ENCODE results near the gene ETHE1. TPM values are rescaled to one million over a fixed set of nuclear protein-coding genes. Genes with fewer than 3 reads are reported as not detected.

The ETHE1 gene
- total RNA-seq, 1 donor from 2014 or later, result 81.1 TPM

DNA sequence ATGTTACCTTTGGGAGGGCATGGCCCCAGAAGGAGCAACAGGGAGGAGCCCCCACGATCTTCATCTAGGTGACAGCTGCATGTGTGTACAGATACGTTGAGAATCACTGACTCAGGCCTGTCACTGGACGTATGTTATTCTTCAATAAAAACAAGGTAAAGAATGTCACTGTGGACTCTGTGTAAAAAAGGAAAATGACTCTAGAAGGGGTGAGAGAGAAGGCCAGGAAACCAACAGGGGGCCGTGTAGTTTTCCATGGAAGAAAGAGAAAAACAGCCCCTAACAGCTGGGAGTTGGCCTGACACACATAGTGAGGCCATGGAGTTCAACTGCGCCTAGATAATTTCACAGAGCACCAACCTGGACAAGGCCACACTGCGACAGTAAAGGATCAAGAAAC is 59.7 kb downstream of the ETHE1 start:
- DNase-seq (ENCODE audit: low read depth, low spot score), result no peak

DNA sequence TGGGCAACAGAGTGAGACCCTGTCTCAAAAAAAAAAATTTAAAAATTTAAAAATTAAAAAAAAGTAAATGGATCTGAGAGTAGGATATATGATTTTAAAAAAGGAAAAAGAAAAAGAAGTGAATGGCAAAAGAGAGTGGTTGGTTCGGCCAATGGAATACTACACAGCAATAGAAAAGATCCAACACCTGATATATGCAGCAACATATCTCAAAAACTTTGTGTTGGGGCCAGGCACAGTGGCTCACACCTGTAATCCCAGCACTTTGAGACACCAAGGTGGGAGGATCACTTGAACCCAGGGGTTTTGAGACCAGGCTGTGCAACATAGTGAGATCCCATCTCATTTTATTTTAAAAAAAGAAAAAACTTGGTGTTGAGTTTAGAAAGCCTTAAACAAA is 60.2 kb downstream of the ETHE1 start:
- no peak for DNase-seq (ENCODE audit: low read depth, low spot score)

DNA sequence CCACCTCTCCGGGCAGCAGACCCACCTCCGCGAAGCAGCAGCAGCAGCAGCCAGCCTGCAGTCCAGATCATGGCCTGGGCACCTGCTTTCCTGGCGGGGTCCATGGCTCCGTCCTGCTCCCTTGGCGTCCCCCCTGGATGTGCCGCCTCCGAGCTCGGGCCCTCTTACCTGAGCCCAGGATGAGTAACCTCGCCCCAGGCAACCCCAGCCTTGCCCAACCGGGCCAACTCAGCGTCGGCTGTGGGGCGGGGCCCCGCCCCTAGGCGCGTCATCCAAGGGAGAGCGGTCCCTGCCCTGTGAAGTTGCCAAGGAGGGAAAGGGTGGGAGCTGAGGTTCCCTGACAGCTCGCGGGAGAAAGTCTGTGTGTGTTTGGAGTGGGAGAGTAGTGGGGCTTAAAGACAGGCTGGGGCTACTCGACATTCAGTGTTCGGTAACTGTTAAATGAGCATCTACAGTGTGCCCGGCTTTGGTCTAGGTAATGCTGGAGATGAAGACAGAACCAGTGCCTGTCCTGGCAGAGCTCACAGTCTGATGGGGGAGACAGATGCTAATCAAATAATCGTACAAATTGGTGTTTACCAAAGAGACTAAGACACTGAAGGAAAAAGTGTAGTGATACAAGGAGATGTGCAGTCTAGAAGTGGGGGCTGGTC is 61.4 kb downstream of the ETHE1 start, which contains the start of gene LYPD3:
LYPD3 (minus strand) TSS at position 141 of the 653 bp plus-strand sequence; CDS start at position 104, 37 bp downstream.
- no peak for DNase-seq (ENCODE audit: low read depth, low spot score)

DNA sequence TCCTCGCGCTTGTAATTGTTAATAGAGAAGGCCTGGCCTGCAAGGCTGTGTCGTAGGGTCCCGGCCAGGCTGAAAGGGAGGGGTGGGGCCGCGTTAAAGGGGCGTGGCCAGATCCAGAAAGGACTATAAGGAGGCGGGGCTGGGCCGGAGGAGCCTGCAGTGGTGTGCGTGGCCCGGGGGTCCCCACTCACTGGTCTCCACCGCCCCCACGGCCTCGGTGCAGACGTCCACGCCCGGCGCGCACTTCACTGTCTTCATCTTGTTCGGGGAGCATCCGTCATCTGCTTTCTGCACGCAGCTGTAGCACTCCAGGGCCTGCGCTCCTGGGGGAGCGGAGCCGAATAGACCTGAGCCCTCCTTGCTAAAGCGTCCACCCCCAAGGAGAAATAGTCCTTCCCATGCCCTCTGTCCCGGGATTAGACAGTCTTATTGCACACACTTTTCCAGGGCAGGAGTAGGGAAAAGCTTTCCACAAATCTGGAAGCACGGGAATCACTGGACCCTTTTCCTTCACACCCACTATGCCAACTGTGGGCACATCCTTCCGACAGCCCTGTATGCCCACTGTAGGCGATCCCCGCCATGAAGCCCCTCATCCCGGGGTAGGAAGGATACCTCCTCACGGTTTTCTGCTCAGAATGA is 62.7 kb downstream of the ETHE1 start:
- DNase-seq (ENCODE audit: low read depth, low spot score), result no peak

DNA sequence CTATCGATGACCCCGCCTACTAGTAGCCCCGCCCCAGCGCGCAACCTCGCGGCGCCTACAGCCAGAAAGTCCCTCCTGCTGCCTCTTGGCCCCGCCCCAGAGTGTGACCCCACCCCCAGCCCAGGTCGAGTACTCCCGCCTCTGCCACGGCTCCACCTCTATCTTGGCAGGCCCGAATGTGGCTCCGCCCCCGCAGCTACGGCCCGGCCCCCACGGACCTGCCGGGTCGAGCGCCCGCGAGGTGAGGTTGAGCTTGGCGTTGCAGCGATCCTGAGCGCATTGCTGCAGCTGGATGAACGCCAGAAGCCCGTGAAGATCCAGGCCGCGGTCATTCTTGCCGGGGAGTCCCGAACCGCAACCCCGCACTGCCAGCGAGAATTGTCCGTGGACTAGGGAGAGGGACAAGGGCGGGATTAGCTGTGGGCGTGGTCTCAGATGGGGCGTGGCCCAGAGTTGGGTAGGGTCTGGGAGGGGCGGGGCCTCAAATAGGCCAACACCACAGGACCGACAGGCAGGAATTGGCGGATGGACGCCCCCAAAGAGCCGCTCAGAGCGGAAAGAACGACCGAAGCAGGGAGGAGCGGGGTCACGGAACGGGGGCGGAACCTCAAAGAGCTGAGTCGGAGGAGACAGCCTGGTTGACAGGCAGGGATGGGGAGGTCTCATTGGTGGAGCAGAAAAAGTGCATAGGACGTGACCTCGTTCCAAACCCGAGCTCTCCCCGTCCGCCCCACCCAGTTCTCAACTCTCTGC is 63.4 kb downstream of the ETHE1 start:
- DNase-seq (ENCODE audit: low read depth, low spot score), result peak; percentile 60

DNA sequence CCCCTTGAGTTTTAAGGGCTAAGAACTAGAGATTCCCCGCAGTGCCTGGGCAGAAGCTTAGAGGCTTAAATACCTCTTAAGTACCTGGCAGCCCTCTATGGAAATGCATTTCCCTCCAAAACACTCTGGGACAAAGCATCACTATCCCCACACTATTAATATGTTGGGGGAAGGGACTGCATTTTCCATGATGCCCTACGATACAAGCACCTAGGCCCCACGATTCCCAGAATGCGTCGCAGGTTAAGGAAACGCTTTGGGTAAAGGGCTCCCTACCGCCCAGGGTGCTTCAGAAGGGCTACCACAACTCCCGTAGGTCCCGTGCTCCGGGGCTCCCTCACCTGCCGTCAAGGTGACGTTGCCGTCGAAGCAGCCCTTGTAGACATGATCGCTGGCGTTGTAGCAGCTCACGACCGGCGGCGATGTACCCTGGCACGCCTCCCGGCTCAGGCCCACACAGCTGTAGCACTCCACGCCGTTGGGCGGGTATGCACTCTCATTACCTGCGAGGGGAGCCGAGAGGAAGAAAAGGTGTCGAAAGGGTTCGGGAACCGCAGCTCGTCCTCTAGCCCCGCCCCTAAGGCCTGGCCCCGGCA is 64.1 kb downstream of the ETHE1 start:
- DNase-seq (ENCODE audit: low read depth, low spot score), result no peak

DNA sequence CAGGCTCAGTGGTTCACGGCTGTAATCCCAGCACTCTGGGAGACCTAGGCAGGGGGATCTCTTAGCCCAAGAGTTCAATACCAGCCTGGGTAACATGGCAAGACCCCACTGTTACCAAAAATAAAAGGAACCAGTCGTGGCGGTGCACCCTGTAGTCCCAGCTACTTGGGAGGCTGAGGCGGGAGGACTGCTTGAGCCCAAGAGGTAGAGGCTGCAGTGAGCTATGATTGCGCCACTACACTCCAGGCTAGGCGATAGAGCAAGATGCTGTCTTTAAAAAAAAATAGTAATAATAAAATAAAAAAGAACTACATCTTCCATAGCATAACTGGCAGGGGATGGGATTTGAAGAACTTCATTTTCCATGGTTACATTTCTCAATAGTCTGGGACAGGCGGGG is 64.6 kb downstream of the ETHE1 start:
- DNase-seq (ENCODE audit: low read depth, low spot score), result no peak

DNA sequence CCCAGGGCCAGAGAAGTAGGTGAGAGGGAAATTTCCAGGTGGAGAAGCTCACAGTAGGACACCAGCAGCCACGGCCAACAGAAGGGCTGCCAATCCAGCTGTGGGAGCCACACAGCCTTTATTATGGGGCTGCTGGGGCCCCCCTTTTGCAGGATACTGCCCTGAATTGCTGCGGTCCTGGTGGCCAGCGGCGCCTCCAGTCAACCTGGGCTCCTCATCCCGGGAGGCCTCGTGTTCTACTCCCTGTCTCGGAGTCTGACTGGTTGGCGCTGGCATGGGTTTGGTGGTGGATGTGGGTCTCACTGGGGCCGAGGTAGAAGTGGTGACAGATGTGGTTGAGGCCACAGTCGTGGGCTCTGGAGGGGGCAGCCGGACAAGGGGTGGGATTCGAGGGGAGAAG is 65.7 kb downstream of the ETHE1 start:
- DNase-seq (ENCODE audit: low read depth, low spot score), result no peak

DNA sequence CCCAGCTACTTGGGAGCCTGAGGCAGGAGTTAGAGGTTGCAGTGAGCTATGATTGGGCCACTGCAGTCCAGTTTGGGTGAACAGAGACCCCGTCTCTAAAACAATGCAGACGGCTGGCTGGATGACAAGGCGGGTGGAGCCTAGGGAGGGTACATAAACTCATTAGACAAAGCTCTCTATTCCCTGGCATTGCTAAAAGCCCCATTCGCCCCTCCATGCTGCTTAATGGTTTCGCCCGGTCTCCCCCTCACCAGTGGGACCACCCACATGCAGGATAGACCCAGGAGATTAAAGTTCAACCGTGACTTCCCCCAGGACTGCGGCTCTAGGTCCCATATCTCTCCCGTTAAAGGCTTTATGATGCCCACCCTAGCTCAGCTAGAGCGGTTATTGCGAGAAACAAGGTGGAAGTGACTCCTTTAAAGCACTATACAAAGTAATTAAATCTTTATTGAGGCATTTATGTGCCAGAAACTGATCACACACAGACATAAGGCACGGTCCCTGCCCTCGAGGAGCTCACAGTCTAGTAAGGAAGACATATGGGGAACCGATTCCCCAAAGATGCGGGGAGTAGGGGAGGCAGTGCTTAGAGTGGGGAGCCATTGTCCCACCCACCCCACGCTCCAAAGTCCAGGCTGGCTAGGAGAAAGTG is 66.5 kb downstream of the ETHE1 start:
- no peak for DNase-seq (ENCODE audit: low read depth, low spot score)

DNA sequence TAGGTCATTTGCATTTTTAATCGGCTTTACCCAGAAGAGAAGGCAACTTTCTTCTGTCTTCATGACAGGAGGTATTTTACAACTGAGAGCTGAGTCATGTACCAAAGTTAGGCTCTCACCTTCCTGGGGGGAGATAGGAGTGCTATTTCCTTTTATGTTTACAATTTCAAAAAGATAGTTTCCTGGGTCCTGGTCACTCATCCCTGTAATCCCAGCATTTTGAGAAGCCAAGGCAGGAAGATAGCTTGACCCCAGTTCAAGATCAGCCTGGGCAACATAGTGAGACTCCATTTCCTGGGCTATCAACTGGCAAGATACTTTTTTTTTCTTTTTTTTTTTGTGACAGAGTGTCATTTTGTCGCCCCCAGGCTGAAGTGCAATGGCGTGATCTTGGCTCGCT is 69.2 kb downstream of the ETHE1 start:
- no peak for DNase-seq (ENCODE audit: low read depth, low spot score)

Other genes starting within 250 kb of the ETHE1 start
- gene CD177, start 173.5 kb downstream of the ETHE1 start, total RNA-seq, result not detected in 2 replicates
- not detected in 2 replicates for gene TEX101, start 112.3 kb downstream of the ETHE1 start, total RNA-seq
- gene LYPD3, start 61.6 kb downstream of the ETHE1 start, total RNA-seq, result not detected in 2 replicates
- 9.0 and 11.4 TPM in 2 replicates for gene PHLDB3, start 22.5 kb downstream of the ETHE1 start, total RNA-seq
- gene ZNF575, start 6.0 kb upstream of the ETHE1 start, total RNA-seq, result 0.07 TPM in 1 of 2 replicates, not detected in the other
- 18.4 and 19.5 TPM in 2 replicates for gene XRCC1, start 48.3 kb upstream of the ETHE1 start, total RNA-seq
- 0.73 and 2.3 TPM in 2 replicates for gene PINLYP, start 48.6 kb upstream of the ETHE1 start, total RNA-seq
- gene IRGQ, start 68.9 kb upstream of the ETHE1 start, total RNA-seq, result 26.2 and 27.0 TPM in 2 replicates
- 15.0 and 16.0 TPM in 2 replicates for gene ZNF576, start 69.4 kb upstream of the ETHE1 start, total RNA-seq
- gene SRRM5, start 84.9 kb upstream of the ETHE1 start, total RNA-seq, result 0.04 TPM in 1 of 2 replicates, not detected in the other
- gene ZNF428, start 92.4 kb upstream of the ETHE1 start, total RNA-seq, result 36.0 and 48.7 TPM in 2 replicates
- 4.3 and 5.6 TPM in 2 replicates for gene CADM4, start 112.6 kb upstream of the ETHE1 start, total RNA-seq
- 55.2 and 72.8 TPM in 2 replicates for gene PLAUR, start 143.0 kb upstream of the ETHE1 start, total RNA-seq
- not detected in 2 replicates for gene IRGC, start 188.9 kb upstream of the ETHE1 start, total RNA-seq
- gene SMG9, start 227.8 kb upstream of the ETHE1 start, total RNA-seq, result 5.9 and 10.4 TPM in 2 replicates

Data from pulmonary artery endothelial cell (primary cell).